Measurements from ENCODE around the gene PPAN. TPM values are rescaled to one million over a fixed set of nuclear protein-coding genes. Genes with fewer than 3 reads are reported as not detected.

The PPAN gene
- total RNA-seq, 1 experiment from 2014 or later: 63.3 TPM

DNA sequence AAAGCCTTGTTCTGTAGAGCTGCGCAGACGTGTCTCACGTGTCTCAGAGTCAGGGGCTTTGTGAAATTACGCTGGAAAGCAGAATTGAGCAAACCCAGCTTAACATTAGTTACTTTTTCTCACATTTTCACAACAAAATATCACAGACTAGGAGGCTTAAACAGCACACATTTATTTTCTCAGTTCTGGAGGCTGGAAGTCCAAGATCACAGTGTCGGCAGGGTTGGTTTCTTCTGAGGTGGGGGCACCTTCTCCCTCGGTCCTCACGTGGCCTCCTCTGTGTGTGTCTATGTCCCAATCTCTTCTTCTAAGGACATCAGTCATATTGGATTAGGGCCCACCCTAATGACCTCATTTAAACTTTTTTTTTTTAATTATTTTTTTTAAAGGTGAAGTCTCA is 18.3 kb downstream of the PPAN start:
- Histone ChIP-seq H3K9me3 (ENCODE audit: control insufficient read depth, insufficient read depth, low read depth, low read length) (no peaks in the 10 kb centered on the region), H3K36me3 (ENCODE audit: control insufficient read depth, insufficient read depth, low read length) (peaks cover 2% of the 10 kb centered on the region), H3K4me1 (ENCODE audit: control insufficient read depth, insufficient read depth, low read length) (no peaks in the 10 kb centered on the region; the same call in 1 of the 2 replicates), H3K27me3 (ENCODE audit: control insufficient read depth, insufficient read depth, low read length) (no peaks in the 10 kb centered on the region), H3K27ac (ENCODE audit: low read length) (no peak overlapping the region), H3K4me3 (ENCODE audit: low read depth in 2 of 2, low read length in 2 of 2) (no peak overlapping the region)
- in situ Hi-C loops (cut with HindIII; ENCODE audit: low pct_unique_long_range_greater_than_20kb, low sequenced_read_pairs): no loop called here
- BruUV-seq (replicated peaks): no TSS peak
- DNase-seq (ENCODE audit: low read depth, low spot score) (no peak), ATAC-seq (no peak)
- intact Hi-C loops (cut with micrococcal nuclease; ENCODE audit: unreplicated experiment): loop anchor here (5.0 kb wide), 1 partner anchor 128 kb away; the partner anchor contains the start of gene MRPL4
- TF ChIP-seq REST (IDR thresholded peaks at IDR 0.05; ENCODE audit: insufficient read depth in 1 of 2, low read depth in 2 of 2, low read length in 1 of 2) (no peak), POLR2AphosphoS5 (IDR thresholded peaks at IDR 0.05; ENCODE audit: low read depth, low read length) (no peak), SIN3A (IDR thresholded peaks at IDR 0.05; ENCODE audit: borderline replicate concordance, insufficient read depth, low read depth, low read length) (no peak), TCF7L2 (IDR thresholded peaks at IDR 0.05; ENCODE audit: low read depth, low read length) (no peak), CTCF (IDR thresholded peaks at IDR 0.05) (no peak)
- ChIA-PET CTCF (no interaction called here), POLR2A (no interaction called here)

GRCh38 chr19:10126213-10126639 is 20.1 kb downstream of the PPAN start:
- intact Hi-C loops (cut with micrococcal nuclease; ENCODE audit: unreplicated experiment): no loop called here
- no TSS peak for BruUV-seq (replicated peaks)
- Histone ChIP-seq H3K4me3 (ENCODE audit: low read depth in 2 of 2, low read length in 2 of 2) (no peak overlapping the region), H3K9me3 (ENCODE audit: control insufficient read depth, insufficient read depth, low read depth, low read length) (no peaks in the 10 kb centered on the region), H3K36me3 (ENCODE audit: control insufficient read depth, insufficient read depth, low read length) (peaks cover 2% of the 10 kb centered on the region; the same call in 1 of the 2 replicates), H3K4me1 (ENCODE audit: control insufficient read depth, insufficient read depth, low read length) (no peaks in the 10 kb centered on the region; the same call in 1 of the 2 replicates), H3K27ac (ENCODE audit: low read length) (no peak overlapping the region), H3K27me3 (ENCODE audit: control insufficient read depth, insufficient read depth, low read length) (no peaks in the 10 kb centered on the region)
- in situ Hi-C loops (cut with HindIII; ENCODE audit: low pct_unique_long_range_greater_than_20kb, low sequenced_read_pairs): no loop called here
- ChIA-PET POLR2A (no interaction called here), CTCF (no interaction called here)
- ATAC-seq (no peak), DNase-seq (ENCODE audit: low read depth, low spot score) (no peak)
- TF ChIP-seq POLR2AphosphoS5 (IDR thresholded peaks at IDR 0.05; ENCODE audit: low read depth, low read length) (no peak), SIN3A (IDR thresholded peaks at IDR 0.05; ENCODE audit: borderline replicate concordance, insufficient read depth, low read depth, low read length) (no peak), CTCF (IDR thresholded peaks at IDR 0.05) (no peak), REST (IDR thresholded peaks at IDR 0.05; ENCODE audit: insufficient read depth in 1 of 2, low read depth in 2 of 2, low read length in 1 of 2) (no peak), TCF7L2 (IDR thresholded peaks at IDR 0.05; ENCODE audit: low read depth, low read length) (no peak)
